GM13977 (cell line): ENCODE data around the gene RCAN2.

Source experiments
- DNase-seq: peaks from one replicate; pipeline ENCODE4 v3.0.0; 2012; ENCODE audit warnings: low spot score
- in situ Hi-C: fragments of 300-500 bp; cut with MboI; formaldehyde crosslinking; loops from one replicate; pipeline ENCODE4 v1.12.0; 2022; ENCODE audit warnings: low sequenced_read_pairs, low pct_unique_long_range_greater_than_20kb, mixed read lengths, inconsistent platforms; ENCODE audit not compliant: unreplicated experiment
- TF ChIP-seq, protein P1 (sequence below): IDR thresholded peaks from 2 replicates; pipeline ENCODE4 v1.5.1; 2012; ENCODE audit warnings: mild to moderate bottlenecking, control low read depth; ENCODE audit not compliant: insufficient read depth; ENCODE audit errors: extremely low read depth, missing control alignments

The RCAN2 gene

DNA sequence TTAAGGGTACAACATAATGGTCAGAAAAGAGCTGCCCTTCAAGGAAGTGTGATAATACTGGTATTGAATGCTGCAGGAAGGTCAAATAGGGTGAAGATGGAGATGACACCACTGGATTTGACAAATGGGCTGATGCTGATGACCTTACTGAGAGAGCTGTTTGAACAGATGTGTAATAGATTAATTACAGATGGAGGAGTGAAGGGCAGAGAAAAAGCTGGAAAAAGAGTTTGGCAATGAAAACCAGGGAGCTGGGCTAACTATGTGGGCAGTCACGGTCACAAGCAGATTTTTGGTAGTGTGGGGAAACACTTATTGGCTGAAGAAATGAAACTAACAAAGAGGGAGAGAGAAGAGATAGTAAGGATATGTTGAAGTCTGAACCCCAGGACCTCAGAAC is 236.9 kb downstream of the RCAN2 start:
- TF ChIP-seq, protein P1, sequence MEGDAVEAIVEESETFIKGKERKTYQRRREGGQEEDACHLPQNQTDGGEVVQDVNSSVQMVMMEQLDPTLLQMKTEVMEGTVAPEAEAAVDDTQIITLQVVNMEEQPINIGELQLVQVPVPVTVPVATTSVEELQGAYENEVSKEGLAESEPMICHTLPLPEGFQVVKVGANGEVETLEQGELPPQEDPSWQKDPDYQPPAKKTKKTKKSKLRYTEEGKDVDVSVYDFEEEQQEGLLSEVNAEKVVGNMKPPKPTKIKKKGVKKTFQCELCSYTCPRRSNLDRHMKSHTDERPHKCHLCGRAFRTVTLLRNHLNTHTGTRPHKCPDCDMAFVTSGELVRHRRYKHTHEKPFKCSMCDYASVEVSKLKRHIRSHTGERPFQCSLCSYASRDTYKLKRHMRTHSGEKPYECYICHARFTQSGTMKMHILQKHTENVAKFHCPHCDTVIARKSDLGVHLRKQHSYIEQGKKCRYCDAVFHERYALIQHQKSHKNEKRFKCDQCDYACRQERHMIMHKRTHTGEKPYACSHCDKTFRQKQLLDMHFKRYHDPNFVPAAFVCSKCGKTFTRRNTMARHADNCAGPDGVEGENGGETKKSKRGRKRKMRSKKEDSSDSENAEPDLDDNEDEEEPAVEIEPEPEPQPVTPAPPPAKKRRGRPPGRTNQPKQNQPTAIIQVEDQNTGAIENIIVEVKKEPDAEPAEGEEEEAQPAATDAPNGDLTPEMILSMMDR = no peak
- no peak for DNase-seq
- in situ Hi-C loops = no loop called here

- TF ChIP-seq, protein P1 = no peak
- in situ Hi-C loops = no loop called here
- DNase-seq = no peak
Observed at GRCh38 chr6:46251583-46252339, 239.5 kb downstream of the RCAN2 start.

GRCh38 chr6:46248143-46248542 is 243.1 kb downstream of the RCAN2 start:
- TF ChIP-seq, protein P1 = no peak
- in situ Hi-C loops = no loop called here
- DNase-seq = no peak

DNA sequence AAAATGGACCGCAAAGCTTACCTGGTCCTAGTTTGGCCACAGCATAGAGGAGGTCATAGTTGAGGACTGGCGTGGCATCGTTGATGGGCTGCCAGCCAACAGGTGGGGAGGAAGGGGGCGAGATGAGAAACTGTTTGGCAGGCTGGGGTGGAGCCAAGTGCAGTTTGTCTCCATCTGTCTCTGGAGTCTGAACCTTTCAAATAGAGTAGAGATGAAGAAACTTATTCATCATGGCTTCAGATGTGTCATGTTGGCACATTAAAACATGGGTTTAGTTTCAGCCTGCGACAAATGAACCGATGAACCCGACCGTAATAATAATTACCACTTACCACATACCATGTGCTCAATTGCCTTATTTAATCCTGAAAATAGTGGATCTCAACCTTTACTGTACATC is 244.5 kb downstream of the RCAN2 start:
- DNase-seq = no peak
- in situ Hi-C loops = no loop called here
- TF ChIP-seq, protein P1 = no peak

DNA sequence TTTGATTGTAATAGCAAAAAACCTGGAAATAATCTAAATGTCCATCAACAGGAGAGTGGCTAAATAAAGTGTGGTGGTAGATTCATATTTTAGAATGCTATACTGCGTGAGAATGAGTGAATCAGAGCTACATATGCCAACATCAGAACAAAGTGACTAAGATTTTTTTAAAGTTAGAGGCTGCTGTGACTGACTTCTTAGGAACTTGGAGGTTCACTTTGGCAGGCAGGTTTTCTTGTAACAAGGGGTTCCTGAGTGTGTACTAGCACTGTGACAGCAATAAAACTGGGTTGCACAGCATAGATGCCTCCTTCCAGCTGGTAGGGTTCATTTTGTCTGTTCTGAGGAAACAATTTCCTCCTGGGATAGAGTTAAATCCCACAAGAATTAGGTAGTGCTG is 245.2 kb downstream of the RCAN2 start:
- TF ChIP-seq, protein P1 = no peak
- in situ Hi-C loops = no loop called here
- DNase-seq = no peak

DNA sequence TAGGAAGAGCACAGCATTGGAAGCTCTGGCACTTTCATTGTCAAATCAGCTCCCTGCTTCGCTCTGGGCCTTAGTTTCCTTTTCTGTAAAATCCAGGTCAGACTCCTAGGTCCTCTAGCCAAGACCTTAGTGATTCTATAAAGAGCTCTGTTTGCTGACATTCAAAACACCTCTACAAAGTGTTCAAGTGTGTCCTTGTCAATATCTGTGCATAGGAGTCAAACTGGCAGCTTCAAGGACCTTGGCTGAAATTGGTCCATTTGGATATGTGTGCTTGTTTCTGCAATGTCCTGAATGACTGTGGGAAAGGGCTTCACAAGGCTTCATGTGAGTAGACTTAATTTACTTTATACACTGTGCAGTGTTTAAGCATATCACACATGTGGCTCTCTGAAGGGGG is 246.6 kb downstream of the RCAN2 start:
- in situ Hi-C loops = no loop called here
- DNase-seq = no peak
- TF ChIP-seq, protein P1 = no peak

DNA sequence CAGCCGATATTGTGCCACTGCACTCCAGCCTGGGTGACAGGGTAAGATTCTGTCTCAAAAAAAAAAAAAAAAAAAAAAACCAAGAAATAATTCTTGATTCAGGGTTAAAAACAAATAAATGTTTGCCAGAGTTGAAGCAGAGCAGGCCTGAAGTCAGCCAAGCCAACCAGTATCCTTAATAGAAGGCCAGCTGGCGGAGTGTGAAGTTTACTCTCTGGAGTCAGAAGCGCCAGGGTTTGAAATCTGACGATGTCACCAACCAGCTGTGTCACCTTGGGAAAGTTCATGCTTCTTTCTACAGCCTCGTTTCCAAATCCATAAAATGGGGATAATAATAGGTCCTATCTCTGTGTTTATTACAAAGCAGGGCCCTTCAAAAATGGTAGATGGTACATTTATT is 247.5 kb downstream of the RCAN2 start:
- TF ChIP-seq, protein P1 = no peak
- no peak for DNase-seq
- in situ Hi-C loops = no loop called here
